ENCODE measurements around the gene KCNH1. TPM values are rescaled to one million over a fixed set of nuclear protein-coding genes. Genes with fewer than 3 reads are reported as not detected.

The KCNH1 gene
- polyA plus RNA-seq, 1 donor from 2014 or later: 3.9 TPM

- Histone ChIP-seq H2AFZ (ENCODE audit: low read depth, low read length) (no peak overlapping the region), H3K27ac (ENCODE audit: low read length) (no peak overlapping the region), H3K4me3 (ENCODE audit: low read length) (no peak overlapping the region), H3K27me3 (ENCODE audit: insufficient read depth, low read depth, low read length) (no peaks in the 10 kb centered on the region), H3K4me2 (ENCODE audit: low read length) (no peak overlapping the region), H3K9me3 (ENCODE audit: low read length) (no peaks in the 10 kb centered on the region), H3K9ac (ENCODE audit: low read length) (no peak overlapping the region), H3K36me3 (ENCODE audit: insufficient read depth, low read length) (no peaks in the 10 kb centered on the region), H3K79me2 (replicated peaks; ENCODE audit: insufficient read depth, low read length) (no peaks in the 10 kb centered on the region), H4K20me1 (ENCODE audit: insufficient read depth) (no peaks in the 10 kb centered on the region), H3F3A (ENCODE audit: insufficient read depth, low read length, poor library complexity, severe bottlenecking) (no peaks in the 10 kb centered on the region), H3K9me2 (ENCODE audit: insufficient read depth, low read length) (no peaks in the 10 kb centered on the region)
- TF ChIP-seq SMC3 (conservative IDR thresholded peaks at IDR 0.05; ENCODE audit: poor library complexity): no peak
- TF ChIP-seq REST (IDR thresholded peaks at IDR 0.05; ENCODE audit: borderline replicate concordance): no peak
- no peak for TF ChIP-seq CTCF (IDR thresholded peaks at IDR 0.05; ENCODE audit: poor library complexity, severe bottlenecking)
- no peak for TF ChIP-seq TAF1 (IDR thresholded peaks at IDR 0.05; ENCODE audit: low read depth)
- TF ChIP-seq MXI1 (conservative IDR thresholded peaks at IDR 0.05; ENCODE audit: poor library complexity, severe bottlenecking): no peak
- no peak for TF ChIP-seq EZH2 (IDR thresholded peaks at IDR 0.05; ENCODE audit: borderline replicate concordance, insufficient read depth, low read length, poor library complexity, severe bottlenecking)
- TF ChIP-seq RAD21 (conservative IDR thresholded peaks at IDR 0.05): no peak
- TF ChIP-seq POLR2AphosphoS5 (IDR thresholded peaks at IDR 0.05): no peak
- TF ChIP-seq EP300 (conservative IDR thresholded peaks at IDR 0.05; ENCODE audit: poor library complexity, severe bottlenecking): no peak
Measured at GRCh38 chr1:210978974-210979354, 155.0 kb downstream of the KCNH1 start.

GRCh38 chr1:210978316-210978973 is 155.5 kb downstream of the KCNH1 start:
- H3F3A ChIP-seq (ENCODE audit: insufficient read depth, low read length, poor library complexity, severe bottlenecking): no peaks in the 10 kb centered on the region
- H3K4me3 ChIP-seq (ENCODE audit: low read length): no peak overlapping the region
- no peaks in the 10 kb centered on the region for H3K27me3 ChIP-seq (ENCODE audit: insufficient read depth, low read depth, low read length)
- no peak overlapping the region for H3K9ac ChIP-seq (ENCODE audit: low read length)
- H3K4me2 ChIP-seq (ENCODE audit: low read length): no peak overlapping the region
- no peaks in the 10 kb centered on the region for H3K9me3 ChIP-seq (ENCODE audit: low read length)
- no peaks in the 10 kb centered on the region for H3K36me3 ChIP-seq (ENCODE audit: insufficient read depth, low read length)
- TF ChIP-seq SMC3 (conservative IDR thresholded peaks at IDR 0.05; ENCODE audit: poor library complexity): no peak
- no peak for TF ChIP-seq EZH2 (IDR thresholded peaks at IDR 0.05; ENCODE audit: borderline replicate concordance, insufficient read depth, low read length, poor library complexity, severe bottlenecking)
- TF ChIP-seq REST (IDR thresholded peaks at IDR 0.05; ENCODE audit: borderline replicate concordance): no peak
- no peak for TF ChIP-seq EP300 (conservative IDR thresholded peaks at IDR 0.05; ENCODE audit: poor library complexity, severe bottlenecking)
- no peak for TF ChIP-seq RAD21 (conservative IDR thresholded peaks at IDR 0.05)
- TF ChIP-seq TAF1 (IDR thresholded peaks at IDR 0.05; ENCODE audit: low read depth): no peak
- no peak for TF ChIP-seq CTCF (IDR thresholded peaks at IDR 0.05; ENCODE audit: poor library complexity, severe bottlenecking)
- no peak for TF ChIP-seq POLR2AphosphoS5 (IDR thresholded peaks at IDR 0.05)
- no peaks in the 10 kb centered on the region for H3K79me2 ChIP-seq (replicated peaks; ENCODE audit: insufficient read depth, low read length)
- no peak overlapping the region for H3K27ac ChIP-seq (ENCODE audit: low read length)
- no peak overlapping the region for H2AFZ ChIP-seq (ENCODE audit: low read depth, low read length)
- no peaks in the 10 kb centered on the region for H3K9me2 ChIP-seq (ENCODE audit: insufficient read depth, low read length)
- H4K20me1 ChIP-seq (ENCODE audit: insufficient read depth): no peaks in the 10 kb centered on the region

Data from neural cell (in vitro differentiated cells).